GM12892 (cell line): Measurements from ENCODE around the gene SYNE4.

Source experiments
- DNase-seq: peaks from one replicate; pipeline ENCODE4 v3.0.0; 2011; ENCODE audit not compliant: insufficient read length
- FAIRE-seq: peaks from 2 replicates; lab custom pipeline; 2011; peaks lifted over from hg19 to GRCh38; lab: Jason Lieb, UNC
- POLR2A ChIP-seq: IDR thresholded peaks from 2 replicates; pipeline ENCODE4 v1.6.1; 2011; ENCODE audit warnings: low read depth, low read length, control low read depth
- POLR2AphosphoS5 ChIP-seq: IDR thresholded peaks from 2 replicates; pipeline ENCODE4 v1.6.1; 2011; ENCODE audit warnings: low read depth, low read length, control low read depth
- TAF1 ChIP-seq: IDR thresholded peaks from 2 replicates; pipeline ENCODE4 v1.6.1; 2011; ENCODE audit warnings: low read depth, mild to moderate bottlenecking, control low read depth, low read length, borderline replicate concordance

SYNE4 gene

DNA sequence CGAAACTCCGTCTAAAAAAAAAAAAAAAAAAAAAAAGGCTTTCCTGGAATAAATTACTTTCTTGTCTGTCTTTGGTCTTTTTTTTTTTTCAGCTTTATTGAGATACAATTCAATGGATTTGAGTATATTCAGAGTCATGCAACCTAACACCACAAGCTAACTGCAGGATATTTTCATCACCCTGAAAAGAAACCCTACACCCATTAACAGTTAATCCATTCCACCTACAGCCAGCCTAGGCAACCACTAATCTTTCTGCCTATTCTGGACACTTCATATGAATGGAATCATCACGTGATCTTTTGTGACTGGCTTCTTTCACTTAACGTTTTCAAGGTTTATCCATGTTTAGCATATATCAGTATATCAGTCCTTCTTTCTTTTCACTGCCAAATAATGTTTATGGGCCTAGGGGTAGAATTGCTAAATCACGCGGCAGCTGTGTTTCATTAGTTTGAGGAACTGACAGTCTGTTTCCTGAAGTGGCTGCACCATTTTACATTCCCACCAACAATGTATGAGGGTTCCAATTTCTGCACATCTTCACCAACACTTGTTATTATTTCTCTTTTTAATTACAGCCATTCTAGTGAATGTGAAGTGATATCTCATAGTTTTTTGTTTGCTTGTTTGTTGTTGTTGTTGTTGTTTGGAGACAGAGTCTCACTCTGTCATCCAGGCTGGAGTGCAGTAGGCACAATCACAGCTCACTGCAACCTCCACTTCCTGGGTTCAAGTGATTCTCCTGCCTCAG is 52.6 kb downstream of the SYNE4 start:
- DNase-seq (no peak), FAIRE-seq (no peak)
- no peak for TF ChIP-seq POLR2AphosphoS5
- no peak for TF ChIP-seq TAF1
- TF ChIP-seq POLR2A, result no peak
